Measurements from ENCODE around the gene NTRK2.

The NTRK2 gene

DNA sequence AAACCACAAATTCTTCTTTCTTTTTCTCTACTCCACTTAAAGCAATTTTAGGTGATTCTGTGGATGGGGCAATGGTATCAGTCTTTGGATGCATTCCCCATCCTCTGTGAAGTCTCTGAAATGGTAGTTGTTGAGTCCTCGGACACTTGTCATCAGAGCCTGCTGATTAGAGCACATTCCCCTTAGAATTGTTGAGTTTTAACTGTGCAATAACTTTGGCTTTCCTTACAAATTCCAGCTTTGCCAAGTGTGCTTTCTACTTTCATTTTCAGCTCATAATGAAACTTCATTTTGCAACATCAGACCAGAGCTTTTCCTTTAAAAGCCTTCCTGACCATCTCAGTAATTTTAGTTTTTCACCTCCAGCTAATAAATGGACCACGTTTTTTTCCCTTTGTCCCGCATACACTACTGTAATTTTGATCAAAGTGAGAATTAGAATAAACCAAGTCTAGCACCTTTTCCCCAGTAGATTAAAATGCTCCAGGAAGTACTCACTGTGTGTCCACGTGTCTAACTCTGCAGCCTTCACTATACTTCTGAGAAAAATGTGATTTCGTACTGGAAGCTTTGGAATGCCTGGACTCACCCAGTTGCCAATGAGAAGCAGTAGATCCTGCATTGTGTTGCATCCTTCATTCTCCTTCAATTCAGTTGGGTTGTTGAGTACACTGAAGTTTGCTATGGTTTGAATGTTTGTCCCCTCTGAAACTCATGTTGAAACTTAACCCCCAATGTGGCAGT lies 135.6 kb downstream of the NTRK2 start:
- H3K4me3 ChIP-seq (ENCODE audit: low read depth, low read length) = no peak overlapping the region
- H3K27ac ChIP-seq (ENCODE audit: low read depth, low read length) = no peak overlapping the region
- no peaks in the 10 kb centered on the region for H3K79me2 ChIP-seq (ENCODE audit: control insufficient read depth, insufficient read depth, low read length, poor library complexity)
- no peak overlapping the region for H2AFZ ChIP-seq (ENCODE audit: insufficient read depth, low read length, poor library complexity)
- no peak overlapping the region for H3K9ac ChIP-seq (ENCODE audit: low read length)
- H3K36me3 ChIP-seq (ENCODE audit: control insufficient read depth in 1 of 2, insufficient read depth in 2 of 2, low read length in 2 of 2) = no peaks in the 10 kb centered on the region
- H3K79me1 ChIP-seq (ENCODE audit: low read length) = no peaks in the 10 kb centered on the region
- no peak overlapping the region for H3K23ac ChIP-seq (ENCODE audit: low read length)
- H2BK12ac ChIP-seq (ENCODE audit: low read length) = no peak overlapping the region
- H2BK5ac ChIP-seq (ENCODE audit: low read depth, low read length, poor library complexity) = no peak overlapping the region
- no peaks in the 10 kb centered on the region for H3K9me3 ChIP-seq (ENCODE audit: insufficient read depth, low read depth, low read length)
- no peaks in the 10 kb centered on the region for H3K27me3 ChIP-seq (ENCODE audit: insufficient read depth, low read length)
- no peak overlapping the region for H3K4ac ChIP-seq (ENCODE audit: low read depth, low read length)
- no peak overlapping the region for H2AK5ac ChIP-seq (ENCODE audit: low read length)
- H3K4me2 ChIP-seq (ENCODE audit: low read length) = no peak overlapping the region
- H3K18ac ChIP-seq (ENCODE audit: low read length) = no peak overlapping the region
- H3K14ac ChIP-seq (ENCODE audit: low read length) = no peak overlapping the region
- H3K4me1 ChIP-seq (ENCODE audit: control insufficient read depth in 1 of 2, insufficient read depth in 2 of 2, low read length in 2 of 2) = no peaks in the 10 kb centered on the region
- no peak overlapping the region for H4K91ac ChIP-seq (ENCODE audit: low read depth, low read length)
- H2BK120ac ChIP-seq (ENCODE audit: insufficient read depth, low read length, poor library complexity) = no peak overlapping the region
- no peak overlapping the region for H4K12ac ChIP-seq (ENCODE audit: low read depth, low read length)
- no CpG with 5 or more reads among the region's 5 CpGs for WGBS (ENCODE audit: extremely low coverage, insufficient coverage, insufficient read length)
- H4K8ac ChIP-seq (ENCODE audit: low read depth, low read length) = no peak overlapping the region
- DNase-seq = peak in 1 of 2 donors; percentile 40

DNA sequence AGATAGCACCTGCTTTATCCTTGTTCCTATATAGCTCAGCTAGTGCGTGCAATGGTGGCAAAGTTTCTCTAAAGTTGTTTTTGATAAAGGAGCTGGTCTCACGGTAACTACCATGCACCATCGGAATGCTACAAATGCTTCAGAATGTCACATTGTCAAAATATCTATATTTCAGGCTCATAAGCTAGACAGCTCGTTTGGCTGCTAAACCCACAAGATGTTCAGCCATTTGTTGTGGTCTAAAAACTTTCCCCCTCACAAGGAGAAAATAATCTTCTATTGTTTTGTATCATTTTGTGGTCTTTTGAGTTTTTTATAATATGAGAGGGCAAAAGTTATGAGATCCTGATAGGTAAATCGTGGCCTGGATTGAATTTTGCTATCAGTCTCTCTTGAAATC lies 137.9 kb downstream of the NTRK2 start:
- Histone ChIP-seq H3K27me3 (ENCODE audit: insufficient read depth, low read length) (no peaks in the 10 kb centered on the region), H3K79me1 (ENCODE audit: low read length) (no peaks in the 10 kb centered on the region), H3K14ac (ENCODE audit: low read length) (no peak overlapping the region), H3K79me2 (ENCODE audit: control insufficient read depth, insufficient read depth, low read length, poor library complexity) (no peaks in the 10 kb centered on the region), H3K4me3 (ENCODE audit: low read depth, low read length) (no peak overlapping the region), H2BK5ac (ENCODE audit: low read depth, low read length, poor library complexity) (no peak overlapping the region), H3K18ac (ENCODE audit: low read length) (no peak overlapping the region), H3K4me2 (ENCODE audit: low read length) (no peak overlapping the region), H3K27ac (ENCODE audit: low read depth, low read length) (no peak overlapping the region), H2BK120ac (ENCODE audit: insufficient read depth, low read length, poor library complexity) (no peak overlapping the region), H3K4me1 (ENCODE audit: control insufficient read depth in 1 of 2, insufficient read depth in 2 of 2, low read length in 2 of 2) (no peaks in the 10 kb centered on the region), H2AK5ac (ENCODE audit: low read length) (no peak overlapping the region), H2BK12ac (ENCODE audit: low read length) (no peak overlapping the region), H4K12ac (ENCODE audit: low read depth, low read length) (no peak overlapping the region), H3K9ac (ENCODE audit: low read length) (no peak overlapping the region), H3K9me3 (ENCODE audit: insufficient read depth, low read depth, low read length) (no peaks in the 10 kb centered on the region), H3K4ac (ENCODE audit: low read depth, low read length) (no peak overlapping the region), H3K36me3 (ENCODE audit: control insufficient read depth in 1 of 2, insufficient read depth in 2 of 2, low read length in 2 of 2) (peaks cover 0 to 2% of the 10 kb centered on the region in 2 experiments), H4K8ac (ENCODE audit: low read depth, low read length) (no peak overlapping the region), H3K23ac (ENCODE audit: low read length) (no peak overlapping the region), H2AFZ (ENCODE audit: insufficient read depth, low read length, poor library complexity) (no peak overlapping the region), H4K91ac (ENCODE audit: low read depth, low read length) (no peak overlapping the region)
- no peak for DNase-seq
- WGBS (ENCODE audit: extremely low coverage, insufficient coverage, insufficient read length) = no CpG with 5 or more reads among the region's 5 CpGs

DNA sequence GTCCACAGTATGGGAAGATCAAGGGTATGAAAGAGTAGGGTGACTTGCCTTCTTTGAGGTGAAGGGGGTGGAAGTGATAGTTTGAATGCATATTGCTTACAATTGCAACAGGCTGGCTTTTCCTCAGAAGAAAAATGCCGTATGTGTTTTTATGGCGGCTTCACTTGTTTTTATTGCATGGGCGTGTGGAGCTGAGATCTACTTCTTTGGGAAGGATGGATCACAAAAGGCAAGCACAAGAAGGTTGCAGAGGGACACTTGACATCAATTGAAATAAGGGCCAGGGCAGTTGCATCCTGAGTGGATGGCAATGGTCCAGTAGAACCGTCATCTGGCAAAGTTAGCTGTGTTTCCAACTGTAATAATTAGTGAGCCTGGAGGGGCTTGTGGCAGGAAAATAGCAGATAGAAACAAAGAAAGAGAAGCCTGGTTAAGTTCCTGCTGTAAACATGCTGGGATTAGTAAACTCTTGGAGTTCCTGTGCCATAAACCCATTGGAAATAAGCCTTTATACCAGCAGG lies 138.4 kb downstream of the NTRK2 start:
- H3K79me1 ChIP-seq (ENCODE audit: low read length) = no peaks in the 10 kb centered on the region
- H3K18ac ChIP-seq (ENCODE audit: low read length) = no peak overlapping the region
- no peak overlapping the region for H2AFZ ChIP-seq (ENCODE audit: insufficient read depth, low read length, poor library complexity)
- no peaks in the 10 kb centered on the region for H3K27me3 ChIP-seq (ENCODE audit: insufficient read depth, low read length)
- peaks cover 0 to 2% of the 10 kb centered on the region in 2 experiments for H3K36me3 ChIP-seq (ENCODE audit: control insufficient read depth in 1 of 2, insufficient read depth in 2 of 2, low read length in 2 of 2)
- no CpG with 5 or more reads among the region's 4 CpGs for WGBS (ENCODE audit: extremely low coverage, insufficient coverage, insufficient read length)
- H4K91ac ChIP-seq (ENCODE audit: low read depth, low read length) = no peak overlapping the region
- H3K79me2 ChIP-seq (ENCODE audit: control insufficient read depth, insufficient read depth, low read length, poor library complexity) = no peaks in the 10 kb centered on the region
- no peak overlapping the region for H4K12ac ChIP-seq (ENCODE audit: low read depth, low read length)
- no peak overlapping the region for H3K27ac ChIP-seq (ENCODE audit: low read depth, low read length)
- H3K4me1 ChIP-seq (ENCODE audit: control insufficient read depth in 1 of 2, insufficient read depth in 2 of 2, low read length in 2 of 2) = no peaks in the 10 kb centered on the region
- no peak overlapping the region for H3K23ac ChIP-seq (ENCODE audit: low read length)
- H3K4ac ChIP-seq (ENCODE audit: low read depth, low read length) = no peak overlapping the region
- H2BK120ac ChIP-seq (ENCODE audit: insufficient read depth, low read length, poor library complexity) = no peak overlapping the region
- no peak overlapping the region for H4K8ac ChIP-seq (ENCODE audit: low read depth, low read length)
- H3K9ac ChIP-seq (ENCODE audit: low read length) = no peak overlapping the region
- H3K14ac ChIP-seq (ENCODE audit: low read length) = no peak overlapping the region
- no peak overlapping the region for H2AK5ac ChIP-seq (ENCODE audit: low read length)
- no peak for DNase-seq
- H3K4me2 ChIP-seq (ENCODE audit: low read length) = no peak overlapping the region
- H2BK5ac ChIP-seq (ENCODE audit: low read depth, low read length, poor library complexity) = no peak overlapping the region
- H2BK12ac ChIP-seq (ENCODE audit: low read length) = no peak overlapping the region
- H3K9me3 ChIP-seq (ENCODE audit: insufficient read depth, low read depth, low read length) = no peaks in the 10 kb centered on the region
- H3K4me3 ChIP-seq (ENCODE audit: low read depth, low read length) = no peak overlapping the region

DNA sequence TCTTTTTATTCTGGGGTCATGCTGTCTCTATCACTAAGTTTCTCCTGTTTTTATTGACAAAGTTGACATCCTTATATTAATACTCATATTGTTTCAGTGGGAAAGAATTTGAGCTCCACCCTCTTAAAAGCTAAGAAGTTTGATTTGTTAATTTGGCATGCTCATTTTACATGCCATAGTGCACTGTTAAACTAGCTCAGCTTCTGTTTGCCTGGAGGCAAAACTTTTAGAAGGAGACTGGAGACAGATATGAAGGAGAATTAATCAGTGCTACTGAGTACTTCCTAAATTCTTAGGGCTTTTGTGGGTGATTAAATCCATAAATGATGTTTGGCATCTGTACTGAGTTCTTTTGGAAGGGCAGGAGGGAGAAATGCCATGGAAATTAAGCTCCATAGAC lies 138.9 kb downstream of the NTRK2 start:
- H3K4me3 ChIP-seq (ENCODE audit: low read depth, low read length) = no peak overlapping the region
- no peak overlapping the region for H3K27ac ChIP-seq (ENCODE audit: low read depth, low read length)
- no peak overlapping the region for H2AFZ ChIP-seq (ENCODE audit: insufficient read depth, low read length, poor library complexity)
- H3K18ac ChIP-seq (ENCODE audit: low read length) = no peak overlapping the region
- no peak overlapping the region for H3K9ac ChIP-seq (ENCODE audit: low read length)
- H2AK5ac ChIP-seq (ENCODE audit: low read length) = no peak overlapping the region
- H3K4me2 ChIP-seq (ENCODE audit: low read length) = no peak overlapping the region
- H2BK5ac ChIP-seq (ENCODE audit: low read depth, low read length, poor library complexity) = no peak overlapping the region
- H3K23ac ChIP-seq (ENCODE audit: low read length) = no peak overlapping the region
- H3K27me3 ChIP-seq (ENCODE audit: insufficient read depth, low read length) = no peaks in the 10 kb centered on the region
- H3K79me1 ChIP-seq (ENCODE audit: low read length) = no peaks in the 10 kb centered on the region
- no peak overlapping the region for H3K14ac ChIP-seq (ENCODE audit: low read length)
- no peaks in the 10 kb centered on the region for H3K79me2 ChIP-seq (ENCODE audit: control insufficient read depth, insufficient read depth, low read length, poor library complexity)
- H2BK120ac ChIP-seq (ENCODE audit: insufficient read depth, low read length, poor library complexity) = no peak overlapping the region
- no peaks in the 10 kb centered on the region for H3K9me3 ChIP-seq (ENCODE audit: insufficient read depth, low read depth, low read length)
- DNase-seq = no peak
- no peak overlapping the region for H4K8ac ChIP-seq (ENCODE audit: low read depth, low read length)
- H4K12ac ChIP-seq (ENCODE audit: low read depth, low read length) = no peak overlapping the region
- H3K4ac ChIP-seq (ENCODE audit: low read depth, low read length) = no peak overlapping the region
- no peak overlapping the region for H2BK12ac ChIP-seq (ENCODE audit: low read length)
- no peaks in the 10 kb centered on the region for H3K4me1 ChIP-seq (ENCODE audit: control insufficient read depth in 1 of 2, insufficient read depth in 2 of 2, low read length in 2 of 2)
- no peak overlapping the region for H4K91ac ChIP-seq (ENCODE audit: low read depth, low read length)
- peaks cover 0 to 2% of the 10 kb centered on the region in 2 experiments for H3K36me3 ChIP-seq (ENCODE audit: control insufficient read depth in 1 of 2, insufficient read depth in 2 of 2, low read length in 2 of 2)

Data from trophoblast cell (in vitro differentiated cells and primary cell).